ENCODE measurements around the gene NUCB1.
"Not testable (repeated sequence)": the region's sequence is repeated elsewhere in the genome, so short reads cannot be mapped to it uniquely, and the experiment has no call there.

NUCB1 gene

GRCh38 chr19:48921721-48922500 is 21.8 kb downstream of the NUCB1 start:
- TF ChIP-seq ZFX (IDR thresholded peaks at IDR 0.05; ENCODE audit: borderline replicate concordance) (no peak), CTCF (IDR thresholded peaks at IDR 0.05) (no peak)
- no peak overlapping the region for H3K27ac ChIP-seq

- H3K27ac ChIP-seq, result no peak overlapping the region
- TF ChIP-seq ZFX (IDR thresholded peaks at IDR 0.05; ENCODE audit: borderline replicate concordance) (no peak), CTCF (IDR thresholded peaks at IDR 0.05) (no peak)
These were observed 22.7 kb downstream of the NUCB1 start for GRCh38 chr19:48922548-48923490.

GRCh38 chr19:48925240-48925843 is 25.2 kb downstream of the NUCB1 start:
- TF ChIP-seq CTCF (IDR thresholded peaks at IDR 0.05), result no peak
- TF ChIP-seq ZFX (IDR thresholded peaks at IDR 0.05; ENCODE audit: borderline replicate concordance), result no peak

GRCh38 chr19:48925890-48926289 is 25.8 kb downstream of the NUCB1 start:
- H3K27ac ChIP-seq, result not testable (repeated sequence)

More at GRCh38 chr19:48925240-48925843, 25.2 kb downstream of the NUCB1 start:
- H3K27ac ChIP-seq, result no peak overlapping the region

GRCh38 chr19:48926909-48927308 is 26.8 kb downstream of the NUCB1 start:
- no peak overlapping the region for H3K27ac ChIP-seq
- no peak for TF ChIP-seq CTCF (IDR thresholded peaks at IDR 0.05)
- no peak for TF ChIP-seq ZFX (IDR thresholded peaks at IDR 0.05; ENCODE audit: borderline replicate concordance)

GRCh38 chr19:48927692-48928091 is 27.6 kb downstream of the NUCB1 start:
- not testable (repeated sequence) for H3K27ac ChIP-seq

- 0 out of 2 replicates have a peak overlapping the region, but pooled peaks have one; percentile 2 for H3K27ac ChIP-seq
- TF ChIP-seq CTCF (IDR thresholded peaks at IDR 0.05) (no peak), ZFX (IDR thresholded peaks at IDR 0.05; ENCODE audit: borderline replicate concordance) (no peak)
These were observed 28.3 kb downstream of the NUCB1 start for GRCh38 chr19:48928164-48929025.
